ENCODE data around the gene NDUFS1.
"Not testable (repeated sequence)": the region's sequence is repeated elsewhere in the genome, so short reads cannot be mapped to it uniquely, and the experiment has no call there.

NDUFS1 gene

GRCh38 chr2:206160807-206161179, 1.5 kb upstream of the NDUFS1 start:
- DNase-seq, result no peak

- no peak for DNase-seq
These were observed 1.0 kb upstream of the NDUFS1 start for GRCh38 chr2:206160125-206160806.

GRCh38 chr2:206158563-206159345, 490 bp downstream of the NDUFS1 start:
- DNase-seq, result no peak

DNA sequence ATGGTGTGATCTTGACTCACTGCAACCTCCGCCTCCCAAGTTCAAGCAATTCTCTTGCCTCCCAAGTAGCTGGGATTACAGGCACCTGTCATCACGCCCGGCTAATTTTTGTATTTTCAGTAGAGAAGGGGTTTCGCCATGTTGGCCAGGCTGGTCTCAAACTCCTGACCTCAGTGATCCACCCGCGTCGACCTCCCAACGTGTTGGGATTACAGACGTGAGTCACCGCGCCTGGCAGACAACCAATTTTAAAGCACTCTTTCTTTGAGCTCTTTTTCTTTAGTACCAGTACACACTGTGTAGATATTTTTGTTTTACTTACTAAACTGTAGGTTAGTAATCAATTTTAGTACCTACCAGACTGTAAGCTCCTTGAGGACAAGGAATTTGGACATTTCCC, 2.2 kb downstream of the NDUFS1 start:
- DNase-seq, result not testable (repeated sequence)

GRCh38 chr2:206154197-206154596, 5.0 kb downstream of the NDUFS1 start:
- no peak for DNase-seq

DNA sequence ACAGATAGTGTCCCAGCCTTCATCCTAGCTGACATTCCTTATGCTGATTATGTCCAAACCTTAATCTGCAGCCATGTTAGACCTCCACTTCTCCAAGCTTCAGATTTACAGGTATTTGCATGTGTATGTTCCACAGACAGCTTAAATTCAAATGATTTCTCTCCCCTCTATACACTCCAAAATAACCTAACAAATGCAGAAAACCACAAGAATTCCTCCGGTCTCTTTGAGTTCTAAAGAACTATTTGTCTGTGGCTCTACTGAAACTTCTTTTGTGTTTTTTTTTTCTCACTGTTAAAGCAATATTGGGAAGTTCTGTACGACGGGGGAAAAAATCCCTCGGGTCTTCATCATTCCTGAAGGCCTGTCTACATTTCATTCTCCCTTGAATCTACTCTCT, 8.6 kb downstream of the NDUFS1 start:
- no peak for DNase-seq

DNA sequence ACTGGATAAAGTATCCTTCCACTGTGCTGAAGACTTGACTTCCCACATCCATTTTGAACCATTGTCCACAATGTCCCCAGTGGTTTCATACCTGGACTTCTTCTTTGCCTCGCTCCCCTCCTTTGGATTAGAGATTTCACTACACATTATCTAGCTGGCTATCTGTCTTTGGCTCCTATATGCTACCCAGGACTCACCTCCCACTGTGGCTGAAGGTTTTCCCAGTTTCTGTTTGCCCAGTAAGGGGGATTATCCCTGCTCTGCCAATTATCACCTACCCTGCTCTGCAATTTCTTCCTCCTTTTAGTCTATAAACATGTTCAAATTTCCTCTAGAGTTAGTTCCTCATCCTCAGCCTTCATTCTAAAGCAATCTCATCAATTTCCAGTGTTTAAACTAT, 9.1 kb downstream of the NDUFS1 start:
- no peak for DNase-seq

- no peak for DNase-seq
These were observed 9.9 kb downstream of the NDUFS1 start for GRCh38 chr2:206149330-206149729.

- no peak for DNase-seq
These were observed 13.6 kb downstream of the NDUFS1 start for GRCh38 chr2:206145665-206146064.

- no peak for DNase-seq
These were observed 14.9 kb downstream of the NDUFS1 start for GRCh38 chr2:206144383-206144782.

DNA sequence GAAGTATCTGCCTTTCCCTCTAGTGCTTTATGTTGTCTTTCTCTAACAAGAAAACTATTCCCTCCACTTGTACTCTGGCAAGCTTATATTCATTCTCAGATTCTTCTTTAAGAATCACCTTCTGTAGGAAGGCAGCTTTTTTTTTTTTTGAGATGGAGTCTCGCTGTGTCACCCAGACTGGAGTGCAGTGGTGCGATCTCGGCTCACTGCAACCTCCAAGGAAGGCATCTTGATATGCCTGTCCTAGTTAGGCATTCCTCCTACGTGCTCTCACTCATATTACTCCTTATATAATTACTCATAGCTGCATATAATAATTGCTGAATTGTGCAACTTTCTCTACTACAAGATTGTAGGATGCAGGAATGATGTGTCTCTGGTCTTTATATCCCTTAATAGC, 15.8 kb downstream of the NDUFS1 start:
- DNase-seq, result no peak

- DNase-seq, result no peak
These were observed 31.6 kb downstream of the NDUFS1 start for GRCh38 chr2:206127656-206128055.

DNA sequence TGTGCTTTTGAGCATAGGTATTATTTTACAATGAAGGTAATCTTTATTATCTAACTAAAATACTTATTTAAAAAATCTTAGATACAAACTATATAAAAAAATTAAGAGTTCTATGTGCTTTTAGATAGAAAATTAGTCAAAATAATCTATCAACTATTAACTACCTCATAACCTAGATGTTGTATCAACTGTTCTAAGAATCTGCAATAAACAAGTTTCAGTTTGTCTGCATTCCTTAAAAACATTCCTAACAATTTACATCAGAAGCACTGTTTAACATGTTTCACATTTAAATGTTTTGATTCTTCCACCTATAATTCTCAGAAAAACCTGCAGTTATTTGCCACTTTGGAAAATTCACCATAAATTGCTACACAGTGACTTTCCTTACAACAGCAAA, 33.3 kb downstream of the NDUFS1 start:
- DNase-seq, result no peak

GRCh38 chr2:206122569-206122968, 36.7 kb downstream of the NDUFS1 start:
- DNase-seq, result not testable (repeated sequence)

DNA sequence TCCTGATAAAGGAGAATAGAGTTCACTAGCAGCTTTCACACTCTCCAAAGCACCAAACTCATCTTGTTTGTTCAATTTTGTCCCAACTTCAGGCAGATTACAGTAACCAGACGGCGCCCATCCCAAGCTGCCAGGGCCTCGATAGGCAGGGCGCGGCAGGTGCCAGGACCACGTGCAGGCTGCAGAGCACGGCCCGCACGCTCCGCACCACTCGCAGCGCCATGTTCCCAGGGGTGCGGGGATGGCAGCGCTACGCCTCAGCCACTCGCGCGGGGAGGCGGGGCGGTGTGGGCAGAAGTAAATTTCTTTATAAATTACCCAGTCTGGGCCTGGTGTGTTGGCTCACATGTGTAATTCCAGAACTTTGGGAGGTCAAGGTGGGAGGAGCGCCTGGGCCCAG, 43.0 kb downstream of the NDUFS1 start:
- DNase-seq, result no peak

DNA sequence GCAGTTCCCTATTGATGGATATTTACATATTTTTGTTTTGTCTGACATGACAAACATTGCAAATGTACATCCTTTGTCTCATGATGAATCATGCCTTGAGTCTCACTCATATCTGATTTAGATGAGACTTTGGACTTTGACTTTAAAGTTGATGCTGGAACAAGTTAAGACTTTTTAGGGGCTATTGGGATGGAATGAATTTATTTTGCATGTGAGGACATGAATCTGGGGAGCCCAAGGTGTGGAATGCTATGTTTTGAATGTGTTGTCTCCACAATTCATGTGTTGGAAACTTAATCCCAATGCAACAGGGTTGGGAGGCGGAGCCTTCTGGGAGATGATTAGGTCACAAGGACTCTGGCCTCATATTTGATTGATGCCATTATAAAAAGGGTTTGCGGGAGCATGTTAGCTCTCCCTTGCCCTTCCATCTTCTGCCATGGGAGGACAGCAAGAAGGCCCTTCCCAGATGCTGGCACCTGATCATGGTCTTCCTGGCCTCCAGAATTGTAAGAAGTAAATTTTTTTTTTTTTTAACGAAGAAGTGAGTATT, 44.1 kb downstream of the NDUFS1 start:
- DNase-seq, result no peak

- no peak for DNase-seq
These were observed 46.2 kb downstream of the NDUFS1 start for GRCh38 chr2:206112846-206113547.

DNA sequence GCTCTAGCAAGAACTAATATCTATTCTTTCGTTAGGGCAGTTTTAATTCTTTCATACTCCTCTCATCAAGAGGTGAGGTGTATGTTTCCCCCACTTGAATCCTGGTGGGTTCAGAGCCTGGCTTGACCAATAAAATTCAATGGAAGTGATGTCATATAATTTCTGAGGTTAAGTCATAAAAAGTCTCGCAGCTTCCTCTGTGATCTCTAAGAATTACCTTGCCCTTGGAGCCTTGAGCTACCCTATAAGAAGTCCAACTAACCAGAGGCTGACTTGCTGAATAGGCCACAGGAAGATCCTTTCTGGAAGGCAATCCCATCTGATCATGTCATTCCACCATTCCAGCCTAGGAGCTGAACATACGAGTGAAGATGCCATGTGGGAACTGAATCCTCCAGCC, 47.1 kb downstream of the NDUFS1 start:
- no peak for DNase-seq

GRCh38 chr2:206108713-206109112, 50.5 kb downstream of the NDUFS1 start:
- DNase-seq, result no peak

DNA sequence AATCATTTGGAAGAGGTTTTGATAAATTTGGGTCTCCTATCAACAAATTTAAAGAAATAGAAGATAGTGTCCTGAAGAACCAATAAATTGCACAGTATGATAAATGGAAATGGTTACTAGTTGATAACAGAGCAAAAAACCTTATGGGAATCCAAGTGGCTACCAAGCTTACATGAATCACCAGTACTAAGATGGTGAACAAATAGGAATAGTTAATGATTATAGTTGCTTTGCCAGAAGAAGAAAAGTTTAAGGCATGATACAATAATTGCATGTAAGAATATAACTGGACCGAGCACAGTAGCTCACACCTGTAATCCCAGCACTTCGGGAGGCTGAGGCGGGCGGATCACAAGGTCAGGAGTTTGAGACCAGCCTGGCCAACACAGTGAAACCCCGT, 53.7 kb downstream of the NDUFS1 start:
- DNase-seq, result no peak

- DNase-seq, result no peak
These were observed 54.2 kb downstream of the NDUFS1 start for GRCh38 chr2:206105038-206105437.

GRCh38 chr2:206098872-206099271, 60.4 kb downstream of the NDUFS1 start:
- not testable (repeated sequence) for DNase-seq

DNA sequence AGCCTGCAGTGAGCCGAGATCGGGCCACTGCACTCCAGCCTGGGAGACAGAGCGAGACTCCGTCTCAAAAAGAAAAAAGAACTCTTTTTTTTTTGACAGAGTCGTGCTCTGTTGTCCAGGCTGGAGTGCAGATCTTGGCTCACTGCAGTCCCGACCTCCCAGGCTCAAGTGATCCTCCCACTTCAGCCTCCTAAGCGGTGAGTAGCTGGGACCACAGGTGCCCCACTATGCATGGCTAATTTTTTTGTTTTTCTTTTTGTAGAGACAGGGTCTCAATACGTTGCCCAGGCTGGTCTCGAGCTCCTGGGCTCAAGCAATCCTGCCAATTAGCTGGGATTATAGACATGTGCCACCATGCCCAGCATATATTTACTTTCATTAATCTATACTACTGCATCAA, 60.8 kb downstream of the NDUFS1 start:
- DNase-seq, result no peak

DNA sequence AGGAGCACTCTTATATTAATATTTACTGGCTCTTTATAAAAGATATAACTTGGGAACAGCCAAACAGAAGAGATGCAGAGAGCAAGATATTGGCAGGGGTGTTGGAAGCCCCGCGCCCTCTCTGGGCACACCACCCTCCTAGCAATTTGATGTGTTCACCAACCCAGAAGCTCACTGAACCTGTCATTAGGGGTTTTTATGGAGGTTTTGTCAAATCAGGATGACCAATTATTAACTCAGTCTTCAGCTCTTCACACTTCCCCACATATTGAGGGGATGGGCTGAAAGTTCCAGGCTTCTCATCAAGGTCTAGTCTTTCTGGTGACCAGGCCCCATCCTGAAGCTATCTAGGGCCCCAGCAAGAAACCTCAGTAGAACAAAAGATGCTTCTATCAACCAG, 62.4 kb downstream of the NDUFS1 start:
- DNase-seq, result no peak
